GM19324 (cell line): ENCODE data around the gene MYL3.

Source experiments
- ATAC-seq: cut with Tn5 transposase; IDR thresholded peaks from one replicate; pipeline ENCODE4 v1.9.1; 2021; ENCODE audit warnings: mild to moderate bottlenecking, moderate library complexity; ENCODE audit not compliant: unreplicated experiment, low FRiP score

The MYL3 gene

DNA sequence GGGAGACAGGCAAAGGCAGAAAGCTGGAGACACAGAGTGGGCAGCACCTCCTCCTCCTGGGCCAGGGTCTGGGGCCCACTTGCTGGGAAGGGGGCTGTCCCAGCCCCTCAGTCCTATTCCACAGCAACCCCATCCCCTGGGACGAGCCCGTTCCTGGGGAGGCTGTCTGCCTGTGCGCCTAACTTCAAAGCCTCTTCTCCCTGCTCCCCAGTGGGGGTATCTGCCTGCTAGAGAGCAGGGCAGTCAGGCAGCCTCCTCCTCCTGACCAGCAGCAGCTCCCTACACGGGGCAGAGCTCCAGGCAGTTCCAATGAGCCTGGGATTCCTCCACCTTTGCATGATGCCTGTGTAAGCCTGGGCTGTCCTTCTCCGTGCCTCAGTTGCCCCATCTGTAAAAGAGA lies 21.2 kb upstream of the MYL3 start:
- no peak for ATAC-seq

DNA sequence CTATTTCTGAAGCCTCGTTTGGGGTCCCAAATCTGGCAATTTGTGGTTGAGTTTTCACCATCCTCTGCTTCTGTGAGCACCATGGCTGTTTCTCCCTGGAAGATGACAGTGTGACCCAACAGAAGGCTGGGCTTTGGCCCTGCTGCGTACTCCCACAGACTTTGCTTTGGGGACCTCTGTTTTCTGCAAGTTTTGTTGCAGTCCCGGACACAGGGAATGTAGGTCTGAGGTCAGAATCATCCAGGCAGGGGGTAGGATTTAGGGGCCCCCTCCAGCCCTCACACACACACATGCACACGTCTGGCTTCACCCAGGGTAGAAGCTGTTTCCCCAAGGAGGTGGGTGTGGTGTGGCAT lies 20.6 kb upstream of the MYL3 start:
- no peak for ATAC-seq

DNA sequence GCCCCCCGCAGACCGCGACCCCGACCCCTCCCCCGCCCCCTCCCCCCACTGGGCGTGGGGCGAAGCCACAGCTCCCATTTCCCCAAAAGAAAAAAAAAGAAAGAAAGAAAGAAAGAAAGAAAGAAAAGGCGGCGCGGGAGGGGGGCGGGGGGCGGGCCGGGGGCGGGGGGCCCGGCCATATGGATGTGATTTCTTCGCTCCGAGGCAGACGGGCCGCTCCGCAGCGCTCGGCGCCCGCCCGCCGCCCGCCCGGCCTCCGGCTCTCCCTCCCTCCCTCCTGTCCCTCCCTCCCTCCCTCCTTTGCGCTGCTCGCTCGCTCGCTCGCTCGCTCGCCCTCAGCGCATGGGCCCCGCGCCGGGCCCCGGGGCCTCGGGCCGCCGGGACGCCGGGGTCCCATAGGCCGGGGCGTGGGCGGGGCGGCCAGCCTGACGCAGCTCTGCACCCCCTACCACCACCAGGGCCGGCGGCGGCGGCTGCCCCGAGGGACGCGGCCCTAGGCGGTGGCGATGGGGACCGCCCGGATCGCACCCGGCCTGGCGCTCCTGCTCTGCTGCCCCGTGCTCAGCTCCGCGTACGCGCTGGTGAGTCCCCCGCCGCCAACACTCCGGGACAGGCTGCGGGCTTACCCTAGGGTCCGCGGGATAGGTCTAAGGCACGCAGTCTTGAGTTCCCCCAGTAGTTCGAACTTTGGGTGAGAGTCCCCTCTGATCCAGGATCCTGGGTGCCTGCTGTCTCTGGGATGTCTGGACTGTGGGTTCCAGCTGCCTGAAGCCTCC lies 20.0 kb upstream of the MYL3 start:
- no peak for ATAC-seq

DNA sequence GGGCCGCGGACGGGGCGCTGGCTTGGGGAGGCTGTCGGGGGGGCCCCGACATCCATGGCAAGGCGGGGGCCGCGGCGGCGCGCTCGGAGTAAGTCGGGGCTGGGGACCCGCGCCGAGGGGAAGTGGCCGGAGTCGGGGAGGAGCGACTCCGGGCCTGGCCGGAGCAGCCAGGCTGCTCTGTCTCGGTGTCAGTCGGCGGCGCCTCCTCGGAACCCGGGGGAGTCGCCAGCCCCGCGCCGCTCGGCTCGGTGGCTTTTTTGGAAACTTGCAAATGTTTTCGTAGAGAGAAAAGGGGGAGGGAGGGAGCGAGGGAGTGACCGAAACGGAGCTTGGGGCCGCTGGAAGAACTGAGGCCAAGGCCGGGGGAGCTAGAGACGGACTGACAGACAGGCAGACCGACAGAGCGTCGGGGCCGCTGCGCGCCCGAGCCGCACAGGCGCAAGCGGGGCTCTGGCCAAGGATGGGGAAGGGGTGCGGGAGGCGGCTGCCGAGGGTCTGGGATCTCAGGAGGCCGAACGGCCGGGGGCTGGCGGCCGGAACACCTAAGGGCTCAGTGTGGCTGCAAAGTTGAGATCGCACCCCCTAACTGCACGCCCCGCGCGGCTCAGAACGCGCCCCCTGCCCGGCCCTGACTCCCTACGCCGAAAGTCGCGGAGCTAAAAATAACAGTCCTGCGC lies 19.3 kb upstream of the MYL3 start:
- ATAC-seq = no peak

DNA sequence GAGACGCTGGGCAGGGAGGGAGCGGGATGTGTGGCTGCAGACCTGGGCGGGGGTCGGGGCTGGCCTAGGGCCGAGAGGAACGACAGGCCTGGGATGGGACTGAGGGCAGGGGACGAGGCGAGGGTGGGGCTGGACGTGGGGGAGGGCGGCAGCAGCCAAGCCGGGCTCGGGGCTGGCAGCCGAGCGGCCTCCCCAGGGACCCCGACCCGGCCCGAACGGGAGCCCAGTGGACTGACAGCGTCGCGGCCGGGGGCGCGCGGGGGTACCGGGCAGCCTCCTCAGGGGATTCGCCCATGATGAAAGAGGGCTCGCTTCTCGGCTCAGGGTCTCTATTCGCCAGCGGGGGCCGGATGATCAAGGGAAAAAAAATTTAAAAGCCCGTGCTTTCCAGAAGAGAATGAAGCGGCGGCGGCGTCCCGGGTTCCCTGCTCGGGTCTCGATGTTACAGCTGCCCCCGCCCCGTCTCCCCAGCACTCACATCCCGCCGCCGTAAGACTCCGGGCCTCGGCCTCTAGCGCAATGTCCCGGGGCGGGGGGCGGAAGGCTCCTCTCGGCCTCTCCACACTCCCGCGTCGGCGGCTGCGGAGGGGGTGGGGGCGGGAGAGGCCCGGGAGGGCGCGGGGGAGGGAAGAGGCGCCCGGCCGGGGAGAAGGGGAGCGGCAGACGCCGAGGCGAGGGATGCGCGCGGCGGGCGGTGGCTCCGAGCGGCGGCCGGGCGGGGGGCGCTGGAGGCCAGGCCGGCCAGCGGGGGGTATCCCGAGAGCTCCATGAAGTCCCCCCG lies 18.5 kb upstream of the MYL3 start:
- no peak for ATAC-seq

DNA sequence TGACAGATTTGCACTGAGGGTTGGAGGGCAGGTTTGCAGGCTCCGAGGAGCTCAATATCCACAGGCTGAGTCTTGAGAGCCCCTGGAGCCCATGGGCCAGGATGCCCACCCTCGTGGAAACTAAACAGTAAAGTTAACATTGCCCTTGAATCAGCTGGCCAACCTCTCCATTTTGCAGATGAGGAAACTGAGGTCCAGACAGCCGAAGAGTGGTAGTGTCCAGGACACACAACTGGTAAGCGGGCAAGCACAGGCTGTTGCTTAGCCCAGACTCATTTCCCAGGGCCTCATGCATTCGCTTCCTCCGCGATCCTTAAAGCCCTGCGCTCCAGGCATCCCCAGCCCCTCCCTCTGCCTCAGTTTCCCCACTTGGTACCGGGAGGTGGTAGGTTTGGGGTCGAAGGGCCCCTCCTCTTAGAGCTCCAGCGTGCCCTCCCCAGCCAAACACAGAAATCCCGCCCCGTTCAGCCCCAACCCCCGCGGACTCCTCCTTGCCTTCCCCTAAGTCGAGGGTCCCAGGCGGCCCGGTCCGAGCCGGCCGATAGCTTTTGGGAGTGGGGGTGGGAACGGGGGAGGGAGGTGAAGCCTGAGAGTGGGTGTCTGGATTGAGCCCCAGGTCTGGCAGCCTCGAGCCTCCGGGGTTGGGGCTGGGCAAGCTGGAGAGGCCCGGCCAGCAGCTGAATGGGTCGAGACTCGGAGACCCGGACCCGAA lies 17.8 kb upstream of the MYL3 start:
- ATAC-seq = no peak

DNA sequence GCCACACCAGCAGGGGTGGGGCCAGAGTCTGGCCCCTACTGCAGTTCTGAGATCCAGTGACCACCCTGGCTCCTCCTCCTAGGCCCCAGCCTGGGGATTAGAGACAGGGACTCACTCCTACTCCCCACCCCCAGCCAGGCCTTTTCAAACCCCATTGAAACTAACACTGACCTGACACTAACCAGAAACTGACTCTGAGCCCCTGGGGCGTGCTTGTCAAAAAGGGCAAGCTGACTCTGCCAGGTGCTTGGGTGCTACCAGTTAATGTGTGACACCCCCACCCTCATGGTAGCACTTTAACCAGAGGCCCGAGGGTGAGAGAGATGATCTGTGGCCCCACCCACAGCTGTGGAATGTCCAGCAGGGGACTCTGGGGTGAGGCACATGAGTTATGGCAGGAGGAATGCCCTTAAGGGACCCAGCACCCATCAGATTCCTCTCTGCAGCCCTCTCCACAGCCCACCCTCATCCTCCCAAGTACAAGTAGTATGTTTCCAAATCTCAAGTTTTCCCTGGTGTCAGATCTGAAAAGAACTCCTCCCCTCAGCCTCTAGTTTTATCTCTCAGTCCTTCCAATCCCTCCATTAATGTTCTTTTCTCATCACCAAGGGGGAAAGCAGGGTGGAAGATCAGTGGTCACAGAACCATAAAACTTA lies 15.7 kb upstream of the MYL3 start:
- ATAC-seq = peak; percentile 44

DNA sequence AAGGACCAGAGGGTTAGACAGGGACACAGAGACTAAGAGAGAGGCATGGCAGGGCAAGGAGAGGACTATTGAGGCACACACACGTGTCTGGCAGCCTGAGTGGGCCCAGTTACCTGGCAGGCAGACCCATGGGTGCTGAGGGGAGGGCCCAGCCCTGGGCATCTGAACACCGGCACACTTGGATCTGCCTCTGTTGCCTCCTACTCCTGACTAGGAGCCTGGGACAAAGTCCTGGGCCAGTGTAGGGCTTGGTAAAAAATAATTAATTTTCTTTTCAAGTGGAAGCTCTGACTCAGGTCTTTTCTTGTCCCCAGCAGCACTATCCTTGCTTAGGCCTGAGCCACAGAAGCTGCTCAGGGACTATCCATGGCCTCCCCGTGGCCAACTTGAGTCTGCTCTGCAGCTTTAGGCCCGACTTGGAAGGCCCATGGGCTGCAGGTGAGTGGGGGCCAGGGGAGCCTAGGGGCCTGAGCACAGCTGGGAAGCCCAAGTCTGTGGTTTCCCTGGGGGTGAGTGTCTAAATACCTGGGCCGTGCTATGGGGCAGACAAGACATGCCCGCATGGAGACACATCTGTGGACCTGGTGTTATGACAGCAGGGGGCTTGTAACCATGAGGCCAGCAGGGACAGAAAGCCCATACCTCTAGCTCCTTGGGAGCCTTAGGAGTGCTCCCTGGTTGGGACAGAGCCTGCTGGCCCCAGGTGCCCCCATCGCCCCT lies 14.3 kb upstream of the MYL3 start, which contains the start of gene PTH1R:
PTH1R (plus strand) TSS at position 316 of the 720 bp plus-strand sequence. CDS start 5,839 bp downstream, outside the sequence.
- ATAC-seq = no peak

DNA sequence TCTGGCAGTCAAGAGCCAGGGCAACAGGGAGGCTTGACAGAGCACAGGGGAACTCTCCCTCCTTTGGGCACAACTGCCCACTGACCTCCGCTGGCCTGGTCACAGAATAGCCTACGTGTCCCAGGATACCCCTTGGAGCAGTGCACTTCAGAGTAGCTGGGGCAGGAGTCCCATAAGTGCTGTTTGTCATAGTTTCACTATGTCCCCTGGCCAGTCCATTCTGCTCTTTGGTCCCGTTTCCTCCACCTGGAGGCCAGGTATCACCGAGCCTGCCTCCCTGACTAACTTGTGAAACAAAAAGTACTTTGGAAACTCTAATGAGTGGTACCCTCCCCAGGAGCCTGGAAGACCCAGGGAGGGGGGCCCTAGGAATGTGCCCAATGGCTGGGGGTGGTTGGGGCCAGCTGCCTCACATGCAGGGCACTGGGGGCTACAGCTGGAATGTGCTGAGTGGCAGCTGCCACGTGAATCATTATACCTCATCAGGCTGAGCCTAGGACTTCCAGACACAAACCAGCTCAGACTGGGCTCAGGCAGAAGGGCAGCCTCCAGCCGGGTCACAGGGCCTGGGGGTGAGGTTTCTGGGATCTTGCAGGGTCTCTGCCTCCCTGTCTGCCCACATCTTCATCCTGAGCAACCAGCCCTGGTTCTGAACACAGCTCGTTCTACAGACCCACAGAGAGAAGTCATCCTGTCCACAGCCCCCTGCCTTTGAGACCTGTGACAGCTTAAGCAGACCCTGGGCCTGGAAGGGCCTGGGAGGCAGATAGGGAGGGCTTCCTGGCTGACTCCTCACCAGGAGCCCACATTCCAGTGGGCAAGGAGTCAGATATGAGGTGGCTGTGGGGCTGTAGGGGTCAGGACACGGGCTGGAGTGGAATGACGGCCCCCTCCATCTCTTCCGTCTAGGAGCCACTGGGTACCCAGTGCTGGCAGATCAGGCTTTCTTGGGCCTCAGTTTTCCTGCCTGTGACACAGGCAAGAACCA lies 13.4 kb upstream of the MYL3 start:
- no peak for ATAC-seq

DNA sequence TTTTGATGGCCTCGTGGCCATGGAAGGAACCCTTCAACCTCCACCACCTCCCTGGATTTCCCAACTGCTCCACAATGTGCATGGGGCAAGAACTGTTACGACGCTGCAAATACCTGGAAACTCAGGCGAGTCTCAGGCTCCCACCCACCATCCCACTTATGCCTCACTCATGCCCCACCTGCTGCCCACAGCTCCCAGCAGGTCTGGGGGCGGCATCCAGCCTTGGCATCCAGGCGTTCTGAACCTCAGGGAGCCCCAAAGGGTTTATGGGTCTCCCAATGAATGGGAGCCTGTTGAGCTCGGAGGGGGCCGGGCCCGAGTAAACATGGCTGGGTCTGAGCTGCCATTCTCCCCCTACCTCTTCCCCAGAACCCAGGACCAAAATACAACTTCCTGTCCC lies 12.3 kb upstream of the MYL3 start:
- ATAC-seq = no peak

DNA sequence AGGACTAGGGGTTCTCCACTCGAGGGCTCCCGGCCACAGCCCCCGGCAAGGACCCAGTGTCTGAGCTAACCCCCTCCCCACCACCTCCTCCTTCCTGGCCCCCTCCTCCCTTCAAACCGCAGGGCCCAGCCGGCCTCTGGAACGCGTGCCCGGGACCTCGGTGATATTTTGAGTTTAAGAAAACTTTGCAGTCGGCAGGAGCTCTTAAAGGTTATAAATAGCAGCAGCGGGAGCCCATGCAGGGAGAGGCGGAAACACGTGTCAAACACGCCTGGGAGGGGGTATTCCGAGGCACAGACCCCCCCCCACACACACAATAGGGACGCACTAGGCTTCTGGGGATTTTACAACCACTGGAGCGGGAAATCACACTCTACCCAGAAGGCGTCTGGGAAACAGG lies 11.2 kb upstream of the MYL3 start:
- no peak for ATAC-seq

DNA sequence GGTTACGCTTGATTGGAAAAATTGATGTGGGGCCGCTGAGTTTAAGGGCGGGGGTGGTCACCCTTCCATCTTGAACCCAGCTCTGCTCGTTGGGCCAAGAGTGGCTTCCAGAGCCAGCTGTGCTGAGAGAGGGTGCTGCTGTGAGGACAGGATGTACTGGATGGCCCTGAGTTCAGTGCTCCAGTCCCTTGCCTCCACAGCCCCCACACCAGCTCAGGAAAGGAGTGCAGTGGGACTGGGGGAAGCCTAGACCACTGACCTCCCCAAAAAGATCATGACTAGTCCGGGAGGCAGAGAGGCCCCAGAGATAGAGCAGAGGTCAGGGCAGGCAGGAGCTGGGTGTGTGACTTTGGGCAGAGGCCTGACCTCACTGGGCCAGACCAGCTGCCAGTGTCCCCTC lies 10.3 kb upstream of the MYL3 start:
- ATAC-seq = no peak

DNA sequence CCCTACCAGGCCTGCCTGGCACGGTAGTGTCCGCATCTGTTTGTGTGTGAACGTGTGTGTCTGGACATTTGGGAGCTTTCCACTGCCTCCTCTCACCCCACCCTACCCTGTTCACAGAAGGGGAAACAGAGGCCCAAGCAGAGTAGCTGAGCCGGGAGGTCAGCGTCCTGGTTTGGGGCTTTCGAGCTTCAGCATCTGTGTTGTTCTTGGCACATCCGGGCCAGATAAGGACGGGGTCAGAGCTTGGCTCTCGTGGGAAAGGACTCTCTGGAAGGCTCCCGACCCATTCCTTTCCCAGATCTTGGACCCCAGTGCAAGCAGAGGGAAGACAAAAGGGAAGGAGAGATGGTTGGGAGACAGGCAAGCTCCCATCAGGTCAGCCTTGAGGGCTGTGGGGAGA lies 8.0 kb upstream of the MYL3 start:
- no peak for ATAC-seq

DNA sequence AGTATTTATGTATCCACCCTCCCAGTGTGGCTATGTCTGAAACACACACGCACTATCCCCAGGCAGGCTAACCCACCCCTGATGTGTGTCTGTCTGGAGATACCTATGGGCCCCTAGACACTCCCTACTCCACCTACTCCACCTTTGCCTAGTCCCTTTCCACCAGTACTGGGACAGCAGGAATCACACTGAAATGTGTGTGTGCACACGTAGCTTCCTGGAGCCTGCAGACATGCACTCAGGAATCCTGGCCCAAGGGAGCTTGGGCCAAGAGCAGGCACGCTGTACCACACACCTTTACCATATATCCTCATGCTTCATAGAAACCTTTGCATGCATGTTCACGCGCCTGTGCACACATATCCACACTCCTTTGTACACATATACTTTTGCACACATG lies 7.4 kb upstream of the MYL3 start:
- ATAC-seq = no peak

DNA sequence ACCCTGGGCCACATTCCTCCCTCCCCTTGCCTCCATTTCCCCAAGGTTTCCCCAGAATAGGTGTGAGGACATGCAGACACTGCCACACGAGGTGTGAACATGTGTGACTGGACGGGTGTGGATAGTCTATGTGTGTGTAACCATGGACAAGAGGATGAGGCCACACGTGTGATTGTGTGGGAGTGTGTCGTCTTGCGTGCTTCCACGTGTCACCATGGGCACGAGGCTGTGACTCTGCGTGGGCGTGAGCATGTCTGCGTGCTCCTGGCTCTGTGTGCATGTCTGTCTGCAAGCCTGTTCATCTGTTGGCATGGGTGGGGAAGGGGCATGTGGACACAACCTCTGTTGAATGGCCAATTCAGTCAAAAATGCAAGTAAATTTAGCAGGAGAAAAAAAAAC lies 6.2 kb upstream of the MYL3 start:
- ATAC-seq = no peak

DNA sequence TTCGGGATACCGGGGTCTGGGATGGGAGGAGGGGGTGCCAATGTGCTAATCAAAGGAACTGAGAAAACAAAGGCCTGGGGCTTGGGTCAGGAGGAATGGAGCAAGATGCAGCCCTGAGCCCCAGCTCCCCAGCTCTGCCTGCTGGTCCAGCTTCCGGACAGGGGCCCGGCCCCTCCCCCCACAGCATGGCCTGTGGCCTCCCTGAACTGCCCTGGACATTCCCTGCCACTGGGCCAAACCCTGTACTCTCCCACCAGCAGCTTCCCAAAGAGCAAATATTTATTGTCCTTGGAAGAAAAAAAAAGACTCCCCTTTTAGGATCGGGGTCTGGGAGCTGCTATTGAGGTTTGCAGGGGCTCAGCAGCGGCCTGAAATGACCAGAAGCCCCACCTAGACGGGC lies 5.7 kb upstream of the MYL3 start:
- no peak for ATAC-seq

DNA sequence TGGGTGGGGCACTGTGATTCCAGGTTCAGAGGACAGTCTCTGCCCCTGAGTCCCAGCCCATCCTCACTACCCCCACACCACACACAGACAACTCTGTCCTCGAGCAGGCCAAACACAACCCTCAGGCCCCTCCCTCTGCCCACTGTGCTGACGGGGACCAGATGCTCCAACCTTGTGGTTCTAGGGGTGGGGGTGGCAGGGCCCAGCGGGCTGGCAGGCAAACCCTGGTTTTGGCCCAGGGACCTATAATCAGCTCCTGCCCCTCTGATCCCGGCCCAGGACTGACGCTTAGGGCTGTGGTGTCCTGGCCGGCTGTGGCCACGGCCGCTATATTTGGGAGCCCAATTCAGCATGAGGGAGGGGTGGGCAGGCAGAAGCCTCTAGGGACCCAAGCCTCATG lies 5.0 kb upstream of the MYL3 start:
- no peak for ATAC-seq

DNA sequence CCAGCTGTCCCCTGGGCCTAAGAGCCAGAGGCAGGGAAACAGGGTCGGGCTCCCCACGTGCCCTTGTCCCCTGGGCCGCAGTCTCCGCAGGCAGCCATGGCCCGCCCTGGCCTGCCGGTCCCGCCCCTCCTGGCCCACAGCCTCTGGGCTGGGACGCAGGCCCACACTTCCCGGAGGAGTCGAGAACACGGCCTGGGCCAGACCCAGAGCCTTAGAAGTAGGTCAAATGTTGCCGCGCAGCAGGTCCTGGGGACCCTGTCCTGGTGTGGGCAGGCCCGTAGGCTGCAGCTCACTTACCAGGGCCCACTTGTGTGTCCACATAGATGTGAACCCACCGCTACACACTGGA lies 4.3 kb upstream of the MYL3 start:
- ATAC-seq = no peak
